ENCODE measurements around the gene ATP23. TPM values are rescaled to one million over a fixed set of nuclear protein-coding genes. Genes with fewer than 3 reads are reported as not detected.

Gene ATP23
- total and polyA plus RNA-seq, 2 donors (not counting 3 experiments of a cell fraction or from before 2014, with no cell fraction given) = 5.9 to 9.0 TPM

GRCh38 chr12:57904848-57905811 is 36.2 kb upstream of the ATP23 start:
- Histone ChIP-seq H3K9me1 (replicated peaks; ENCODE audit: control insufficient read depth, extremely low read depth, insufficient read depth, low read length) (no peaks in the 10 kb centered on the region), H4K20me1 (replicated peaks; ENCODE audit: control insufficient read depth, extremely low read depth, insufficient read depth, low read length) (no peaks in the 10 kb centered on the region), H2AFZ (ENCODE audit: low read depth, low read length) (peak overlapping the region; percentile 67), H3K4me2 (ENCODE audit: insufficient read depth, low read length) (peak overlapping the region; percentile 37), H3K4me1 (ENCODE audit: control insufficient read depth, extremely low read depth, insufficient read depth, low read length) (peaks cover 2% of the 10 kb centered on the region), H3K4me3 (replicated peaks in 1 of 3; ENCODE audit: insufficient read depth in 1 of 3, low read depth in 1 of 3, low read length in 3 of 3) (no peak overlapping the region), H3K27ac (ENCODE audit: insufficient read depth, low read depth, low read length) (no peak overlapping the region), H3K9ac (replicated peaks; ENCODE audit: extremely low read depth, insufficient read depth, low read length) (no peak overlapping the region), H3K36me3 (ENCODE audit: control insufficient read depth in 2 of 2, extremely low read depth in 1 of 2, insufficient read depth in 2 of 2, low read length in 2 of 2) (no peaks in the 10 kb centered on the region), H3K79me2 (ENCODE audit: control insufficient read depth, insufficient read depth, low read length) (no peaks in the 10 kb centered on the region), H3K9me3 (replicated peaks; ENCODE audit: control insufficient read depth, insufficient read depth, low read length) (no peaks in the 10 kb centered on the region), H3K27me3 (ENCODE audit: control insufficient read depth in 2 of 2, insufficient read depth in 2 of 2, low read length in 2 of 2) (peaks cover 12 to 14% of the 10 kb centered on the region in 2 experiments)
- FAIRE-seq = peak; percentile 99
- BruUV-seq (replicated peaks) = no TSS peak
- DNase-seq (ENCODE audit: low read depth, low spot score) = peak; percentile 92
- dilution Hi-C loops (cut with MboI; ENCODE audit: extremely low pct_ligation_motif_present, low sequenced_read_pairs) = no loop called here
- intact Hi-C loops (cut with micrococcal nuclease) = loop anchor here (1.0 kb wide), 7 partner anchors 59 to 322 kb away; partner anchors contain the start of genes CTDSP2 and TSFM
- POLR2A ChIA-PET = interaction anchor here (0.7 kb wide), 1 partner anchor 59 kb away, joined by 4 read pairs; the partner anchor contains the start of gene CTDSP2
- CTCF ChIA-PET = interaction anchor here (0.7 to 4.2 kb wide), 16 partner anchors 8 to 322 kb away, joined by 3 to 44 read pairs (median 4); partner anchors contain the start of genes CTDSP2 and TSFM
- TF ChIP-seq, protein P1, sequence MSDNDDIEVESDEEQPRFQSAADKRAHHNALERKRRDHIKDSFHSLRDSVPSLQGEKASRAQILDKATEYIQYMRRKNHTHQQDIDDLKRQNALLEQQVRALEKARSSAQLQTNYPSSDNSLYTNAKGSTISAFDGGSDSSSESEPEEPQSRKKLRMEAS (IDR thresholded peaks at IDR 0.05; ENCODE audit: insufficient read depth, insufficient read length) = peak; percentile 68
- TF ChIP-seq JUN (IDR thresholded peaks at IDR 0.05; ENCODE audit: borderline replicate concordance, insufficient read depth, insufficient read length, low read depth) = no peak
- TF ChIP-seq MYC (IDR thresholded peaks at IDR 0.05; ENCODE audit: low read depth, low read length) = peak; percentile 54
- TF ChIP-seq POLR2AphosphoS5 (IDR thresholded peaks at IDR 0.05; ENCODE audit: insufficient read depth, low read depth, low read length) = no peak
- no peak for TF ChIP-seq POLR2A (IDR thresholded peaks at IDR 0.05; ENCODE audit: low read depth, low read length)
- no peak for TF ChIP-seq EZH2 (IDR thresholded peaks at IDR 0.05; ENCODE audit: borderline replicate concordance, low read depth, low read length, severe bottlenecking)
- peak; percentile 100 for TF ChIP-seq CTCF (IDR thresholded peaks at IDR 0.05; ENCODE audit: extremely low read depth in 1 of 2, insufficient read depth in 1 of 2, low read depth in 1 of 2, low read length in 2 of 2)
- peak; percentile 74 for TF ChIP-seq GATA2 (IDR thresholded peaks at IDR 0.05; ENCODE audit: insufficient read depth, insufficient read length, low read depth, low read length)

Measured in endothelial cell of umbilical vein (primary cell).